ENCODE measurements around the gene MRPS24.

- TF ChIP-seq CTCF (IDR thresholded peaks at IDR 0.05; ENCODE audit: low read length) (no peak), EZH2 (IDR thresholded peaks at IDR 0.05; ENCODE audit: borderline replicate concordance, low read length) (no peak)
Measured at GRCh38 chr7:43884617-43885016, 15.3 kb upstream of the MRPS24 start.

Data from OCI-LY1 (cell line).